GM10847 (cell line): ENCODE results near the gene U2AF2.

Experiments
- POLR2A ChIP-seq: IDR thresholded peaks from 2 replicates; pipeline ENCODE4 v1.6.1; 2011; ENCODE audit not compliant: insufficient read length; ENCODE audit errors: extremely low read depth

U2AF2 gene

DNA sequence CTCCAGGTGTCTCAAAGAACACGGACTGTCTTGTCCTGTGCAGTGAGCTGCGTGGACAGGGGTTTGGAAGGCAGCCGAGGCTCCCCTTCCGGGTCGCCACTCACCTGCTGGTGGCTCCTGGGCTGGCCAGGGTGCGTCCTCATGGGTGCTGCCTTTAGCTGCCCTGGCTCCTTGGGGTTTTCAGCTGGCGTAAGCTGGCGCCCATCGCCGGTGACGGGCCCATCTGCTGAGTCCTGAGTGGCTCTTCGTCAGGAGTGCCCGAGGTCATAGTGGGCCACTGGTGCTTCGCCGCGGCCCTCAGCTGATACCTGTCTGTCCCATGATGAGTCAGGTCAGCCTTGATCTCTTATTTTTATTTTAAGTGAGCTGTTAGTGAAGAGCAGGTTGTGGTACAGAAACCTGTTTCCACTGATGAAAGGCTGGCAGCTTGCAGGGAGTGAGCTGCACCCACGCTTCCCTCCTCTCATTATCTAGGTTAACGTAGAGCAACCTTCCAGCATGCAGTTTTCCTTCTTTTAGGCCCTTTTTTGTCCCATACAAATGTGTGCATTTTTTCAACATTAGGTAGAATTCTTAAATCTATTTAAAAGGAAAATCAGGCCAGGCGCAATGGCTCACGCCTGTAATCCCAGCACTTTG is 38.6 kb downstream of the U2AF2 start:
- no peak for TF ChIP-seq POLR2A

- TF ChIP-seq POLR2A, result no peak
Observed at GRCh38 chr19:55694241-55694655, 39.4 kb downstream of the U2AF2 start.

GRCh38 chr19:55694656-55695491 is 40.0 kb downstream of the U2AF2 start:
- no peak for TF ChIP-seq POLR2A

DNA sequence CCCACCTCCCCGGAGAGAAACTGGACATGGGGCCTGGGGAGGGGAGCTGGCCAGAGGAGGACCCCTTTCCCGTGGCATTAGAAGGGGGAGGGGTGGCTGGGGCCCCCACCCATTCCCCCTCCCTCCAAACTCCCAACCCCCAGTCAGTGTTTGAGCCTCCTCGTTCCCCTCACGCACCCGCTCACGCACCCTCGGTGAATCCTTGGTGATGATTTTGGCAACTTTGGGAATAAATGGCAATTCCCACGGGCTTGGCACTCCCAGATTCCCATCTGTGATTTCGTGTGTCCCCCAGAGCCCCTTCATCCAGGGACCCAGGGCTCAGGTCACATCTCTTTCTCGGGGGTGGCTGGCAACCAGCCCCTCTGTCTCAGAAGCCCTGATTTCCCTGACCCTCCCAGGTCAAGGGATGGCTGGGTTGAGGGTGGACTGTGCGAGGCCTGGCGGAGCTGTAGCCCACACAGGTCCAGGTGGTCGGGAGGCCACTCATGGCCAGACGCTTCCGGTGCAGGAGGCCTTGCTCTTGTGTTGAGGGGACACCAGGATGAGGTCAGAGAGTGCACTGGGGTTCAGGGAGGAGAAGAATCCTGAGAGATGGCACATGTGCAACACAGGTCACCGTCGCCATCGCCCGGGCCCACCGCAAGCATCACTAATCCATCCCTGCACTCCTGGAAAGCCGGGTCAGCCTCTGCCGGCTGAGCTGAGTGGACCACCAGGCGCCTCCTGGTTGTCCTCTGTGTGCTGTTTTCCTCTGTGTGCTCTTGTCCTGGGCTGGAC is 40.9 kb downstream of the U2AF2 start:
- no peak for TF ChIP-seq POLR2A

- no peak for TF ChIP-seq POLR2A
Observed at GRCh38 chr19:55696301-55697068, 41.6 kb downstream of the U2AF2 start.

GRCh38 chr19:55697069-55697440 is 42.2 kb downstream of the U2AF2 start:
- no peak for TF ChIP-seq POLR2A

DNA sequence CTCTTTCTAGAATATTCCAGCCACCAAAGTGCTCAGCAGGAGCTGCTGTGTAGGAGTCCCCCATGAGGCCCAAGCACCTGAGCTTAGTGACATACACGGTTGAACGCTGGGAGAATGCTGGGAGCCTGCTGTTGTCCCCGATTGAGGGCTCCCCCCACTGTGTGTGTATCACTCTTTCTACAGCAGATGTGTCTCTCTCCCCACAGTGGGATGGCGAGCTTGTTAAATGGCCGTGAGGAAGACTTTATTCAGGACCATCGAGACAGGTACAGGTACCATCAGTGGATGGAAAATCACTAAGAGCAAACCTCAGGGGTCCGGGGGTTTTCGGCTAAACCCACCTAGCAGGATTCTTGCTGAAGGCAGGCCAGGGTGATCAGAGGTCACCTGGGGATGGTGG is 42.9 kb downstream of the U2AF2 start:
- TF ChIP-seq POLR2A, result no peak

GRCh38 chr19:55698256-55698655 is 43.4 kb downstream of the U2AF2 start:
- TF ChIP-seq POLR2A, result no peak

DNA sequence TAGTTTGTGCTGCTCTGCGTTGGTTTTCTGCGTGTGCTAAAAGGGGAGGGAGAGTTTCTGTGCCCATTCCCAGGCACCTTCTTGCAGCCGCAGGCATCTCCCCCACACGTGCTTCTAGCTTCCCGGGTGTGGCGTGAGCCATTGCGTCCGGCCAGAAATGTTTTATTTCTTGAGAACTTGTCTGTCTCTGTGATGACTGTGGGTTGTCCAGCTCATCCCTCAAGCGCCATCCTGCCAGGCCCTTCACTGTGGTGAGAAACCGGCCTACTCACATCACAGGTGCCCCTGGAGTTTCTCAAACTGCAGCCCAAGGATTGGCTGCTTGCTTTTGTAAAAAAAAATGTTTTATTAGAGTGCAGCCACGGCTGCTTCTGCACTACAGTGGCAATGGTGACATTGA is 44.4 kb downstream of the U2AF2 start:
- TF ChIP-seq POLR2A, result no peak

- TF ChIP-seq POLR2A, result no peak
Observed at GRCh38 chr19:55700813-55701212, 46.0 kb downstream of the U2AF2 start.

DNA sequence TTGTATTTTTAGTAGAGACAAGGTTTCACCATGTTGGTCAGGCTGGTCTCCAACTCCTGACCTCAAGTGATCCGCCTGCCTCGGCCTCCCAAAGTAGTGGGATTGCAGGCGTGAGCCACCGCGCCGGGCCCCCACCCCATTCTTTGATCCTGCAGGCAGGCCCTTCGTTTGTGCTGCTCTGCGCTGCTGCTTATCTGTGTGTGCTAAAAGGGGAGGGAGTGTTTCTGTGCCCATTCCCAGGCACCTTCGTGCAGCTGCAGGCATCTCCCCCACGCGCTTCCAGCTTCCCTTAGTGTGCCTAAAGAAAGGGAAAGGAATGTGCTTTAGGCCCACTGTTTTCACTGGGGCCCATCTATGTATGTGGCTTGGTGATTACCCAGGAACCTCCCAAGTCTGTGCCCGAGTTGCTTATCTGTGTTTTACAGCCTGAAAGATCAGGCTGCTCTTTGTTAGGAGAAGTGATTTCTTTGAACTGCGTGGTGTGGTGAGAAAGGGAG is 47.3 kb downstream of the U2AF2 start:
- TF ChIP-seq POLR2A, result no peak

DNA sequence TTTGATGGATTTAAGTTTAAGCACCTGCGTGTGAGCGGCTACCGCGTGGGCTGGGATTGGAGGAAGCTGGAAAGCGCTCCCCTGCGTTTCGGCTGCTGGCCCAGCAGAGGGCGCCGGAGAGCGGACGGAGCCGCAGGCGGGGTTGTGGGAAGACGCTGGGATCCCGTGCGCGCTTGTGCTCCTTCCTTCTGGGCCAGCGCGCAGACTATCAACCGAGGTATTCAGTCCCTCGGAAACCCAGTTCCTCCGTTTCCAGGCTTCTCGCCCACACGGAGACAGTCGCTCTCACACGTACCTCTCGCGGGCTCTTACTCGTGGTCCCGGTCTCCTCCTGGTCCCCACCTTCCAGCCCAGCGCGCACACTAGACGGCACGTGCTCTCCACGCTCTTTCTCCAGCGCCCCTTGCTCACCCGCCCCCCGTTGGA is 49.0 kb downstream of the U2AF2 start:
- TF ChIP-seq POLR2A, result no peak

GRCh38 chr19:55704494-55705245 is 49.8 kb downstream of the U2AF2 start:
- no peak for TF ChIP-seq POLR2A

GRCh38 chr19:55705972-55706371 is 51.1 kb downstream of the U2AF2 start:
- no peak for TF ChIP-seq POLR2A
